CD4-positive, alpha-beta T cell treated with Interleukin-17A for 4 hours (primary cell): Measurements from ENCODE around the gene DNAJC8.

Source experiments
- DNase-seq: peaks from one replicate; pipeline ENCODE4 v3.0.0-alpha.2; 2020; ENCODE audit warnings: mixed read lengths

DNAJC8 gene

GRCh38 chr1:28249013-28249865 lies 16.4 kb upstream of the DNAJC8 start:
- DNase-seq: peak; percentile 59

- DNase-seq: peak; percentile 90
These were observed 15.6 kb upstream of the DNAJC8 start for GRCh38 chr1:28248273-28249012.

GRCh38 chr1:28247612-28248272 lies 14.9 kb upstream of the DNAJC8 start:
- DNase-seq: peak; percentile 14

- DNase-seq: peak; percentile 49
These were observed 13.6 kb upstream of the DNAJC8 start for GRCh38 chr1:28246427-28246832.

- no peak for DNase-seq
These were observed 11.9 kb upstream of the DNAJC8 start for GRCh38 chr1:28244549-28245251.

GRCh38 chr1:28243685-28244311 lies 11.0 kb upstream of the DNAJC8 start:
- peak; percentile 15 for DNase-seq

GRCh38 chr1:28241638-28242241 lies 8.9 kb upstream of the DNAJC8 start:
- DNase-seq: no peak

GRCh38 chr1:28240024-28240423 lies 7.2 kb upstream of the DNAJC8 start:
- no peak for DNase-seq

- DNase-seq: no peak
These were observed 6.2 kb upstream of the DNAJC8 start for GRCh38 chr1:28239004-28239403.

- peak; percentile 11 for DNase-seq
These were observed 4.0 kb upstream of the DNAJC8 start for GRCh38 chr1:28236656-28237322.

- DNase-seq: peak; percentile 95
These were observed 3.2 kb upstream of the DNAJC8 start, which contains the start of gene ATP5IF1 for GRCh38 chr1:28235755-28236655. TSS of gene ATP5IF1 (plus strand) at chr1:28236124. CDS start at chr1:28236184, 60 bp downstream.

GRCh38 chr1:28233264-28233606 lies 406 bp upstream of the DNAJC8 start:
- DNase-seq: no peak

GRCh38 chr1:28229996-28230395 lies 2.8 kb downstream of the DNAJC8 start:
- DNase-seq: no peak

- DNase-seq: no peak
These were observed 3.7 kb downstream of the DNAJC8 start for GRCh38 chr1:28229089-28229488.

- no peak for DNase-seq
These were observed 19.5 kb downstream of the DNAJC8 start for GRCh38 chr1:28213315-28213714.

- DNase-seq: no peak
These were observed 23.1 kb downstream of the DNAJC8 start for GRCh38 chr1:28209700-28210099.

- DNase-seq: peak; percentile 65
These were observed 23.9 kb downstream of the DNAJC8 start for GRCh38 chr1:28208818-28209441.

- no peak for DNase-seq
These were observed 27.6 kb downstream of the DNAJC8 start for GRCh38 chr1:28205243-28205642.

- DNase-seq: no peak
These were observed 32.5 kb downstream of the DNAJC8 start for GRCh38 chr1:28200234-28200873.
